Hepatocyte (in vitro differentiated cells): ENCODE measurements around the gene PCDHB13. TPM values are rescaled to one million over a fixed set of nuclear protein-coding genes. Genes with fewer than 3 reads are reported as not detected.
"Not testable (repeated sequence)": the region's sequence is repeated elsewhere in the genome, so short reads cannot be mapped to it uniquely, and the experiment has no call there.

ENCODE experiments used
- DNase-seq: peaks from one replicate; pipeline ENCODE4 v3.0.0-alpha.2; 2016; ENCODE audit warnings: low spot score
- H2AFZ ChIP-seq: fragments of 200-600 bp; sonication (generic); 2 replicates; pipeline ENCODE4 v1.6.0; 2016; ENCODE audit warnings: antibody characterized with exemption, mild to moderate bottlenecking
- H3K27ac ChIP-seq: fragments of 200-600 bp; sonication (generic); 2 replicates; pipeline ENCODE4 v1.5.1; 2016; ENCODE audit warnings: mild to moderate bottlenecking
- H3K27me3 ChIP-seq: fragments of 200-600 bp; sonication (generic); 2 replicates; pipeline ENCODE4 v1.6.1; 2016
- H3K36me3 ChIP-seq: fragments of 200-600 bp; sonication (generic); replicated peaks from 2 replicates; pipeline ENCODE4 v1.5.1; 2016; ENCODE audit warnings: low read depth; ENCODE audit not compliant: insufficient read depth
- H3K4me1 ChIP-seq: fragments of 200-600 bp; sonication (generic); 2 replicates; pipeline ENCODE4 v1.5.1; 2016; ENCODE audit warnings: mild to moderate bottlenecking, moderate library complexity; ENCODE audit not compliant: insufficient read depth
- H3K4me2 ChIP-seq: fragments of 200-600 bp; sonication (generic); 2 replicates; pipeline ENCODE4 v1.6.0; 2016
- H3K4me3 ChIP-seq: fragments of 200-600 bp; sonication (generic); 2 replicates; pipeline ENCODE4 v1.5.1; 2016; ENCODE audit warnings: mild to moderate bottlenecking
- H3K79me2 ChIP-seq: fragments of 200-600 bp; sonication (generic); 2 replicates; pipeline ENCODE4 v1.6.0; 2017; ENCODE audit warnings: mild to moderate bottlenecking
- H3K9me2 ChIP-seq: fragments of 200-600 bp; sonication (generic); replicated peaks from 2 replicates; pipeline ENCODE4 v1.6.0; 2017; ENCODE audit warnings: mild to moderate bottlenecking; ENCODE audit not compliant: insufficient read depth
- H3K9me3 ChIP-seq: fragments of 200-600 bp; sonication (generic); 2 replicates; pipeline ENCODE4 v1.5.1; 2016; ENCODE audit warnings: low read depth, mild to moderate bottlenecking
- H4K20me1 ChIP-seq: fragments of 200-600 bp; sonication (generic); 2 replicates; pipeline ENCODE4 v1.6.0; 2016; ENCODE audit warnings: mild to moderate bottlenecking; ENCODE audit not compliant: insufficient read depth, poor library complexity, severe bottlenecking
- EZH2 ChIP-seq: fragments of 200-600 bp; sonication (generic); IDR thresholded peaks from 2 replicates; pipeline ENCODE4 v1.6.1; 2016; ENCODE audit warnings: antibody characterized with exemption, mild to moderate bottlenecking, borderline replicate concordance
- EZH2phosphoT487 ChIP-seq: fragments of 200-600 bp; sonication (generic); IDR thresholded peaks from one replicate; pipeline ENCODE4 v1.6.1; 2018; ENCODE audit warnings: antibody characterized with exemption, mild to moderate bottlenecking, low read depth, moderate library complexity; ENCODE audit not compliant: unreplicated experiment, severe bottlenecking
- WGBS: methylation state at CpG from one replicate; pipeline ENCODE4 v1.1.6; 2016; ENCODE audit warnings: low lambda C conversion rate; ENCODE audit errors: missing lambda C conversion rate; 5-methylcytosine and 5-hydroxymethylcytosine counted together
- polyA plus RNA-seq: library from polyadenylated mRNA; unstranded; fragments of >200 nt; fragmentation: Nextera tagmentation; extraction: Ambion mirVana; gene quantifications from 2 replicates; pipeline ENCODE4 v1.2.1, GENCODE V29; 2016
- total RNA-seq: library from RNA; depleted of rRNA; stranded (reverse); fragments of >200 nt; gene quantifications from 2 replicates; pipeline ENCODE4 v1.2.3, GENCODE V29; 2014
- TF ChIP-seq, protein P1 (sequence below): fragments of 200-600 bp; sonication (generic); IDR thresholded peaks from 2 replicates; pipeline ENCODE4 v1.5.1; 2016; ENCODE audit warnings: antibody characterized with exemption, mild to moderate bottlenecking; ENCODE audit not compliant: poor library complexity

Gene PCDHB13
- total and polyA plus RNA-seq, 2 experiments from 2014 or later = 1.1 to 1.9 TPM

DNA sequence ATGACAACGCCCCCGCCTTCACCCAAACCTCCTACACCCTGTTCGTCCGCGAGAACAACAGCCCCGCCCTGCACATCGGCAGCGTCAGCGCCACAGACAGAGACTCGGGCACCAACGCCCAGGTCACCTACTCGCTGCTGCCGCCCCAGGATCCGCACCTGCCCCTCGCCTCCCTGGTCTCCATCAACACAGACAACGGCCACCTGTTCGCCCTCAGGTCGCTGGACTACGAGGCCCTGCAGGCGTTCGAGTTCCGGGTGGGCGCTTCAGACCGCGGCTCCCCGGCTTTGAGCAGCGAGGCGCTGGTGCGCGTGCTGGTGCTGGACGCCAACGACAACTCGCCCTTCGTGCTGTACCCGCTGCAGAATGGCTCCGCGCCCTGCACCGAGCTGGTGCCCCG, 34.3 kb upstream of the PCDHB13 start:
- not testable (repeated sequence) for H3K4me2 ChIP-seq, H3K27ac ChIP-seq, H4K20me1 ChIP-seq, H3K4me3 ChIP-seq, DNase-seq, H3K4me1 ChIP-seq, H3K27me3 ChIP-seq, H2AFZ ChIP-seq, H3K36me3 ChIP-seq, H3K9me2 ChIP-seq, H3K79me2 ChIP-seq
- H3K9me3 ChIP-seq = peaks cover 10% of the 10 kb centered on the region
- 93% methylated on average over 22 of the region's 39 CpGs for WGBS

DNA sequence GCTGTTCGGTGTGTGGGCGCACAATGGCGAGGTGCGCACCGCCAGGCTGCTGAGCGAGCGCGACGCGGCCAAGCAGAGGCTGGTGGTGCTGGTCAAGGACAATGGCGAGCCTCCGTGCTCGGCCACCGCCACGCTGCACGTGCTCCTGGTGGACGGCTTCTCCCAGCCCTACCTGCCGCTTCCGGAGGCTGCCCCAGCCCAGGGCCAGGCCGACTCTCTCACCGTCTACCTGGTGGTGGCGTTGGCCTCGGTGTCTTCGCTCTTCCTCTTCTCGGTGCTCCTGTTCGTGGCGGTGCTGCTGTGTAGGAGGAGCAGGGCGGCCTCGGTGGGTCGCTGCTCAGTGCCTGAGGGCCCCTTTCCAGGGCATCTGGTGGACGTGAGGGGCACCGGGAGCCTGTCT, 33.8 kb upstream of the PCDHB13 start:
- WGBS = 96% methylated on average over 22 of the region's 32 CpGs
- not testable (repeated sequence) for H3K27me3 ChIP-seq, DNase-seq, H3K4me2 ChIP-seq, H2AFZ ChIP-seq, H3K4me1 ChIP-seq, H3K9me2 ChIP-seq, H3K4me3 ChIP-seq, H3K36me3 ChIP-seq, H4K20me1 ChIP-seq, H3K27ac ChIP-seq, H3K79me2 ChIP-seq
- peaks cover 10% of the 10 kb centered on the region for H3K9me3 ChIP-seq

DNA sequence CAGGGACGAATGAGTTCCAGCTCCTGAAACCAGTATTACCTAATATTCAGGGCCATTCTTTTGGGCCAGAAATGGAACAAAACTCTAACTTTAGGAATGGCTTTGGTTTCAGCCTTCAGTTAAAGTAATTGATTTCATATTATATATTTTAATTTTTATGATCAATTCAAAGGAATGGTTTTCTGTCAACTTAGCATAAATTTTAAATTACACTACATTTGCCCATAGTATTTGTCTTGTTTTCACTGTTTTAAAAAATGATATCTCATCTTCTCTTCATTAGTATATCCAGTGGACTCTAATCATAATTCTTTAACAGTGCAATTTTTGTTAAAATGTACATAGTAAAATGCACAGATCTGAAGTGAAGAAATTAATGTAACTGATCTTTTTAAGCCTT, 33.4 kb upstream of the PCDHB13 start:
- no peak overlapping the region for H3K4me3 ChIP-seq
- no peaks in the 10 kb centered on the region for H3K79me2 ChIP-seq
- no peaks in the 10 kb centered on the region for H4K20me1 ChIP-seq
- no peaks in the 10 kb centered on the region for H3K4me1 ChIP-seq
- no peak overlapping the region for H2AFZ ChIP-seq
- DNase-seq = no peak
- H3K27ac ChIP-seq = no peak overlapping the region
- no peaks in the 10 kb centered on the region for H3K9me2 ChIP-seq
- peaks cover 10% of the 10 kb centered on the region for H3K9me3 ChIP-seq
- no peaks in the 10 kb centered on the region for H3K27me3 ChIP-seq
- WGBS = 90% methylated on average over 1 of the region's 1 CpG
- H3K4me2 ChIP-seq = no peak overlapping the region
- TF ChIP-seq EZH2 = no peak
- TF ChIP-seq, protein P1, sequence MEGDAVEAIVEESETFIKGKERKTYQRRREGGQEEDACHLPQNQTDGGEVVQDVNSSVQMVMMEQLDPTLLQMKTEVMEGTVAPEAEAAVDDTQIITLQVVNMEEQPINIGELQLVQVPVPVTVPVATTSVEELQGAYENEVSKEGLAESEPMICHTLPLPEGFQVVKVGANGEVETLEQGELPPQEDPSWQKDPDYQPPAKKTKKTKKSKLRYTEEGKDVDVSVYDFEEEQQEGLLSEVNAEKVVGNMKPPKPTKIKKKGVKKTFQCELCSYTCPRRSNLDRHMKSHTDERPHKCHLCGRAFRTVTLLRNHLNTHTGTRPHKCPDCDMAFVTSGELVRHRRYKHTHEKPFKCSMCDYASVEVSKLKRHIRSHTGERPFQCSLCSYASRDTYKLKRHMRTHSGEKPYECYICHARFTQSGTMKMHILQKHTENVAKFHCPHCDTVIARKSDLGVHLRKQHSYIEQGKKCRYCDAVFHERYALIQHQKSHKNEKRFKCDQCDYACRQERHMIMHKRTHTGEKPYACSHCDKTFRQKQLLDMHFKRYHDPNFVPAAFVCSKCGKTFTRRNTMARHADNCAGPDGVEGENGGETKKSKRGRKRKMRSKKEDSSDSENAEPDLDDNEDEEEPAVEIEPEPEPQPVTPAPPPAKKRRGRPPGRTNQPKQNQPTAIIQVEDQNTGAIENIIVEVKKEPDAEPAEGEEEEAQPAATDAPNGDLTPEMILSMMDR = no peak
- no peak for TF ChIP-seq EZH2phosphoT487
- no peaks in the 10 kb centered on the region for H3K36me3 ChIP-seq

DNA sequence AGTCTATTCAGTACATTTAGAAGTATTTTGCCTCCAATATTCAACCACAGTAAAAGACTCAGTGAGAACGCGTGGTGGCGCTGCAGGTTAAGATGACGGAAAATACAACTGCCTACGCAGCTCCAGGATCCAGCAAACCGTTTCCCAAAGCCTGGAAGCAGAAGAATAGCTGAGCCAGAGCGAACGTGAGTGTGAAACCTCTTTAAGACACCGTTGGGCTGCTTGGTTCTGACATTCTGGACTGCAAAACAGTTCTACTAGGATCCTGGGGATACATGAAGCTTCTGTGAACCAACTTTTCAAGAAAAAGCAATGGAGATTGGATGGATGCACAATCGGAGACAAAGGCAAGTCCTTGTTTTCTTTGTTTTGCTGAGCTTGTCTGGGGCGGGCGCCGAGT, 31.5 kb upstream of the PCDHB13 start, which contains the start of gene PCDHB16:
Gene PCDHB16, plus strand, starts transcription at position 140 of the 400 bp plus-strand sequence. Its CDS starts 173 bp downstream, at position 313.
- H3K4me3 ChIP-seq = peak within 1 kb of the TSS; percentile 8
- H3K36me3 ChIP-seq = no peaks in the 10 kb centered on the region
- WGBS = 34% methylated on average over 13 of the region's 13 CpGs
- H3K27me3 ChIP-seq = no peaks in the 10 kb centered on the region
- TF ChIP-seq EZH2phosphoT487 (no peak), EZH2 (no peak)
- TF ChIP-seq, protein P1 = peak; percentile 43
- H3K27ac ChIP-seq = peak within 1 kb of the TSS; percentile 67
- H2AFZ ChIP-seq = peak within 1 kb of the TSS; percentile 28
- peak within 1 kb of the TSS; percentile 51 for H3K4me2 ChIP-seq
- no peaks in the 10 kb centered on the region for H4K20me1 ChIP-seq
- no peaks in the 10 kb centered on the region for H3K9me2 ChIP-seq
- H3K4me1 ChIP-seq = no peaks in the 10 kb centered on the region
- peaks cover 5% of the 10 kb centered on the region for H3K9me3 ChIP-seq
- peak; percentile 51 for DNase-seq
- H3K79me2 ChIP-seq = no peaks in the 10 kb centered on the region

DNA sequence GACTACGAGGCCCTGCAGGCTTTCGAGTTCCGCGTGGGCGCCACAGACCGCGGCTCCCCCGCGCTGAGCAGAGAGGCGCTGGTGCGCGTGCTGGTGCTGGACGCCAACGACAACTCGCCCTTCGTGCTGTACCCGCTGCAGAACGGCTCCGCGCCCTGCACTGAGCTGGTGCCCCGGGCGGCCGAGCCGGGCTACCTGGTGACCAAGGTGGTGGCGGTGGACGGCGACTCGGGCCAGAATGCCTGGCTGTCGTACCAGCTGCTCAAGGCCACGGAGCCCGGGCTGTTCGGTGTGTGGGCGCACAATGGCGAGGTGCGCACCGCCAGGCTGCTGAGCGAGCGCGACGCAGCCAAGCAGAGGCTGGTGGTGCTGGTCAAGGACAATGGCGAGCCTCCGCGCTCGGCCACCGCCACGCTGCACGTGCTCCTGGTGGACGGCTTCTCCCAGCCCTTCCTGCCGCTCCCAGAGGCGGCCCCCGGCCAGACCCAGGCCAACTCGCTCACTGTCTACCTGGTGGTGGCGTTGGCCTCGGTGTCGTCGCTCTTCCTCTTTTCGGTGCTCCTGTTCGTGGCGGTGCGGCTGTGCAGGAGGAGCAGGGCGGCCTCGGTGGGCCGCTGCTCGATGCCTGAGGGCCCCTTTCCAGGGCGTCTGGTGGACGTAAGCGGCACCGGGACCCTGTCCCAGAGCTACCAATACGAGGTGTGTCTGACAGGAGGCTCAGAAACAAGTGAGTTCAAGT, 29.4 kb upstream of the PCDHB13 start:
- WGBS = 98% methylated on average over 38 of the region's 69 CpGs
- H3K4me1 ChIP-seq, H3K79me2 ChIP-seq, DNase-seq, H3K9me2 ChIP-seq, H3K27me3 ChIP-seq, H3K36me3 ChIP-seq, H2AFZ ChIP-seq, H3K4me2 ChIP-seq, H4K20me1 ChIP-seq, H3K9me3 ChIP-seq, H3K27ac ChIP-seq, H3K4me3 ChIP-seq: not testable (repeated sequence)
